Hematopoietic multipotent progenitor cell treated with erythropoietin and hydrocortisone succinate and interleukin-3 and kit ligand, for 6 days (in vitro differentiated cells): ENCODE data around the gene TRH.
"Not testable (repeated sequence)": the region's sequence is repeated elsewhere in the genome, so short reads cannot be mapped to it uniquely, and the experiment has no call there.

Source experiments
- DNase-seq: peaks from one replicate; pipeline ENCODE4 v3.0.0-alpha.2; 2015

The TRH gene

DNA sequence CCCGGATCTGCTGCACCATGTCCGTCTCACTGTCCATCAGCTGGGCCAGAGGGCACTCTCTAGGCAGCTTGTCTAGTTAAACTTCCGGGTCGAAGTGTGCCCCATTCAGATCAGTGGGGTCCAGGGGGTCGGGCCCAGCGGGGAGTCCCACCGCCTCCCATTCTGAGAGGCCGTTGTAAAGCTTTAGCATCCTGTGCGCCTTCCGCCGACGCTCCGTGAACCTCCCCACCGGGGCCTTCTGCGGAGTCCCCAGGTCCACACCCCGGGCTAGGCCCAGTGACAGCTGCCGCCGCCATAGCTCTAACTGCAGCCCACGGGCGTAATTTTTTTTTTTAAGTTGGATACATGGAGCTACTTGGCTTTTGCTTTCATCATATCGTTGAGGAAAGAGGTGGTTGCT, 38.7 kb downstream of the TRH start:
- DNase-seq, result not testable (repeated sequence)

DNA sequence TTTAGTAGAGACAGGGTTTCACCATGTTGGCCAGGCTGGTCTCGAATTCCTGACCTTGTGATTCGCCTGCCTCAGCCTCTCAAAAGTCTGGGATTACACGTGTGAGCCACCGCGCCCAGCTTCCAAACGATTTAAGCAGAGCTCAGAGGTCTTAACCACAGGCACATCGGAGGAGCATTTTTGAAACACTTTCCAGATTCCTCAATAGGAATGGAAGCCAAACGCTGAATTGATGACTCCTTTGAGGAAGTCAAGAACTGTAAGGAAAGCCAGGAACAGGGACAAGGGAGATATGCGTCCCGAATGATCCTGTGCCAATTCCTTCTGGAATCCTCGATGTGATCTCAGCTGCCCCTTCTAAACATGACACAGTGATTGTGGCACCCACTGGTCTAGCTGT, 40.0 kb downstream of the TRH start:
- no peak for DNase-seq

DNA sequence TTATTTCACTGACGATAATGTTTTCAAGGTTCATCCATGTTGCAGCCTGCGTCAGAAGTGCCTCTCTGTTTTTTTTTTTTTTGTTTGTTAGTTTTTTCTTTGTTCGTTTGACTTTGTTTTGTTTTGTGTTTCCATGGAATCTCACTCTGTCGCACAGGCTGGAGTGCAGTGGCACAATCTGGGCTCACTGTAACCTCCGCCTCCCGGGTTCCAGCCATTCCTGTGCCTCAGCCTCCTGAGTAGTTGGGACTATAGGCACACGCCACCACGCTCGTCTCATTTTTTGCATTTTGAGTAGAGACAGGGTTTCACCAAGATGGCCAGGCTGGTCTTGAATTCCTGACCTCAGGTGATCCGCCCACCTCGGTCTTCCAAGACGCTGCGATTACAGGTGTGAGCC, 43.1 kb downstream of the TRH start:
- not testable (repeated sequence) for DNase-seq

DNA sequence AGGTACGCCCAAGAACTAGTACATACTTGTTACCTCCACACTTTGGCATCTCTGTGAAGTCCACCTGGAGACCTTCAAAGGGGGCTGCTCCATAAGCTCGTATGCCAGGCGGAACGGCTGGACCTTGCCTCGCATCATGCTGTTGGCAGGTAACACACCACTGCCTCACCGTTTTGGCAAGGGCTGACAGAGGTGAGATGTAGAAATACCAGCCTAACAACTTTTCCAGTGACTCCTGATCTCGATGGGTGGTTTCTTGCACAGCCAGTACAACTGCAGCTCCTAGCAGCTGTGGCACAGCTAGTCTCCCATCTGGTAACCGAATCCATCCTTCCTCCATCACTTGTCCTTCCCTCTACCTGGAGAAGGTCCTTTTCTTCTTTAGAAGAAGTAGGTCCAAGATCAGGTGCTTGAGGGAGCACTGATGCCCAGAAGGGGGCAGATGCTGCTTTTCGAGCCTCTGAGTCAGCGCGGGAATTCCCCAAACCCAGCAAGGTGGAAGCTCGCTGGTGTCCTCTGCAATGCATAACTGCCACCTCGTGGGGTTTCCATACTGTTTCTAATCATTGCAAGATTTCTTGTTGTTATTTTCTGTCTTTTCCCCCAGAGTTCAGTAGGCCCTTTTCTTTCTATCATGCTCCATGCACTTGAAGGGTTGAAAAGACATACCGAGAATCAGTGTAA, 51.8 kb downstream of the TRH start:
- not testable (repeated sequence) for DNase-seq

DNA sequence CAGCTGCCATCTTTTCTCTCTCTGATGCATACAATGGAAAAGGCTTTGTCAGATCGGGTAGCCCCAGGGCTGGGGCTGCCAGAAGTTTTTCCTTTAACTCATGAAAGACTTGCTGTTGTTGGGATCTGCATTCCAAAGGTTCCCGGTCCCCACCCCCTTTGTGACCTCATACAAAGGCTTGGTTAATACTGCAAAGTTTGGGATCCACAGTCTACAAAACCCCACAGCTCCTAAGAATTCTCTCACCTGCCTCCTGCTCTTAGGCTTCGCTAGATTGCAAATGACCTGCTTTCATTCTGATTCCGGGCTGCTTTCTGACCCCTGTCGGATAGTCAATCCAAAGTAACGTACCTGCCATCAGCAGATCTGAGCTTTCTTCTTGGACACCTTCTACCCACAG, 52.9 kb downstream of the TRH start:
- DNase-seq, result not testable (repeated sequence)
